Measurements from ENCODE around the gene ADAM23. TPM values are rescaled to one million over a fixed set of nuclear protein-coding genes. Genes with fewer than 3 reads are reported as not detected.

The ADAM23 gene
- total RNA-seq, 4 donors from 2014 or later, result 0.24 to 1.8 (median 0.52) TPM

GRCh38 chr2:206488053-206488452 is 44.7 kb downstream of the ADAM23 start:
- H3K27me3 ChIP-seq, result no peaks in the 10 kb centered on the region
- H3K27ac ChIP-seq, result no peak overlapping the region
- H3K9me3 ChIP-seq, result no peaks in the 10 kb centered on the region
- no peaks in the 10 kb centered on the region for H3K36me3 ChIP-seq
- no peaks in the 10 kb centered on the region for H3K4me1 ChIP-seq
- WGBS, result 87% methylated on average over 7 of the region's 7 CpGs
- DNase-seq (ENCODE audit: low spot score in 2 of 2), result no peak
- TF ChIP-seq, protein P1, sequence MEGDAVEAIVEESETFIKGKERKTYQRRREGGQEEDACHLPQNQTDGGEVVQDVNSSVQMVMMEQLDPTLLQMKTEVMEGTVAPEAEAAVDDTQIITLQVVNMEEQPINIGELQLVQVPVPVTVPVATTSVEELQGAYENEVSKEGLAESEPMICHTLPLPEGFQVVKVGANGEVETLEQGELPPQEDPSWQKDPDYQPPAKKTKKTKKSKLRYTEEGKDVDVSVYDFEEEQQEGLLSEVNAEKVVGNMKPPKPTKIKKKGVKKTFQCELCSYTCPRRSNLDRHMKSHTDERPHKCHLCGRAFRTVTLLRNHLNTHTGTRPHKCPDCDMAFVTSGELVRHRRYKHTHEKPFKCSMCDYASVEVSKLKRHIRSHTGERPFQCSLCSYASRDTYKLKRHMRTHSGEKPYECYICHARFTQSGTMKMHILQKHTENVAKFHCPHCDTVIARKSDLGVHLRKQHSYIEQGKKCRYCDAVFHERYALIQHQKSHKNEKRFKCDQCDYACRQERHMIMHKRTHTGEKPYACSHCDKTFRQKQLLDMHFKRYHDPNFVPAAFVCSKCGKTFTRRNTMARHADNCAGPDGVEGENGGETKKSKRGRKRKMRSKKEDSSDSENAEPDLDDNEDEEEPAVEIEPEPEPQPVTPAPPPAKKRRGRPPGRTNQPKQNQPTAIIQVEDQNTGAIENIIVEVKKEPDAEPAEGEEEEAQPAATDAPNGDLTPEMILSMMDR (IDR thresholded peaks at IDR 0.05), result no peak
- TF ChIP-seq POLR2A (IDR thresholded peaks at IDR 0.05) (no peak), POLR2AphosphoS5 (IDR thresholded peaks at IDR 0.05) (no peak), EP300 (IDR thresholded peaks at IDR 0.05) (no peak)
- no peak overlapping the region for H3K4me3 ChIP-seq

DNA sequence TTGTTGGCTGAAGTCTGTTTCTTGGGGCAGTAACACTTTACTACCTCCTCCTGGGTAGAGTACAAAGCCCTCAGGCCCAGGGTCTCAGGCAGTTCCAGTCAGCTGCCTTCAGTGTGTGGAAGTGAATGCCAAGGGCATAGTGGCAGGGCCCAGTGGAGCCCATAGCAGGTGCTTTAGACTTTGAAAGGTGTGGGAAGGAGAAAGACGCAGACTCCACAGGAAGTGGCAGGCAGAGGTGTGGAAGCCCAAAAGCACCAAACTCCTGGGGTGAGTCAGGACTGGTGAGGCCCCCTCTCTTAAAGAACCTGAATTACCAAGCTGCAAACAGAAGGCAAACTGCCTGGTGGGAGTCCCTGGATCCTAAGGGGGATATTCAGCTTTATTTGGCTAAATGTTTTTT is 45.3 kb downstream of the ADAM23 start:
- DNase-seq (ENCODE audit: low spot score in 2 of 2), result no peak
- Histone ChIP-seq H3K9me3 (no peaks in the 10 kb centered on the region), H3K4me3 (no peak overlapping the region), H3K27ac (no peak overlapping the region), H3K4me1 (no peaks in the 10 kb centered on the region), H3K27me3 (no peaks in the 10 kb centered on the region), H3K36me3 (no peaks in the 10 kb centered on the region)
- 50% methylated on average over 1 of the region's 1 CpG for WGBS
- TF ChIP-seq, protein P1 (IDR thresholded peaks at IDR 0.05), result no peak
- no peak for TF ChIP-seq EP300 (IDR thresholded peaks at IDR 0.05)

GRCh38 chr2:206494061-206494460 is 50.7 kb downstream of the ADAM23 start:
- TF ChIP-seq POLR2A (IDR thresholded peaks at IDR 0.05) (no peak), EP300 (IDR thresholded peaks at IDR 0.05) (no peak), POLR2AphosphoS5 (IDR thresholded peaks at IDR 0.05) (no peak)
- TF ChIP-seq, protein P1 (IDR thresholded peaks at IDR 0.05), result no peak
- H3K27me3 ChIP-seq, result no peaks in the 10 kb centered on the region
- DNase-seq (ENCODE audit: low spot score in 2 of 2), result no peak
- no peaks in the 10 kb centered on the region for H3K9me3 ChIP-seq
- H3K27ac ChIP-seq, result no peak overlapping the region
- H3K4me3 ChIP-seq, result no peak overlapping the region
- WGBS, result 80% methylated on average over 1 of the region's 1 CpG
- H3K4me1 ChIP-seq, result no peaks in the 10 kb centered on the region
- H3K36me3 ChIP-seq, result no peaks in the 10 kb centered on the region

DNA sequence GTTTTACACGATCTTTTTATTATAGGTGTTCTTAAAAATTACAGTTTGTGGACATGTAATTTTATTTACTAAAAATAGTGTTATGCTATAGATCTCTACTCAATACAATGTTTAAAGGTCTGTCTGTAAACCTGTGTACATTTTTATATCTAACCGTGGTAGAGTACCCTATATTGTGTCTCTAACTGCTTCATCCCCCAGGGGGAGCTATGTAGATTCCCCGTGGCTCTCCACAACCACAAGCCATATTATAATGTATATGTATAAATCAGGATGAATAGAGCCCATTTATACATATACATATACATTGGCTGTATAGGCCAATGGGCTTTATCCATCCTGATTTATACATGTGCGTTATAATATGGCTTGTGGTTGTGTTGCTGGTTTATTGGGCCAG is 59.4 kb downstream of the ADAM23 start:
- no peak for DNase-seq (ENCODE audit: low spot score in 2 of 2)
- Histone ChIP-seq H3K9me3 (no peaks in the 10 kb centered on the region), H3K4me1 (no peaks in the 10 kb centered on the region), H3K27me3 (no peaks in the 10 kb centered on the region), H3K4me3 (no peak overlapping the region), H3K27ac (no peak overlapping the region), H3K36me3 (no peaks in the 10 kb centered on the region)
- TF ChIP-seq POLR2AphosphoS5 (IDR thresholded peaks at IDR 0.05) (no peak), EP300 (IDR thresholded peaks at IDR 0.05) (no peak), POLR2A (IDR thresholded peaks at IDR 0.05) (no peak)
- TF ChIP-seq, protein P1 (IDR thresholded peaks at IDR 0.05), result no peak
- 93% methylated on average over 4 of the region's 4 CpGs for WGBS

DNA sequence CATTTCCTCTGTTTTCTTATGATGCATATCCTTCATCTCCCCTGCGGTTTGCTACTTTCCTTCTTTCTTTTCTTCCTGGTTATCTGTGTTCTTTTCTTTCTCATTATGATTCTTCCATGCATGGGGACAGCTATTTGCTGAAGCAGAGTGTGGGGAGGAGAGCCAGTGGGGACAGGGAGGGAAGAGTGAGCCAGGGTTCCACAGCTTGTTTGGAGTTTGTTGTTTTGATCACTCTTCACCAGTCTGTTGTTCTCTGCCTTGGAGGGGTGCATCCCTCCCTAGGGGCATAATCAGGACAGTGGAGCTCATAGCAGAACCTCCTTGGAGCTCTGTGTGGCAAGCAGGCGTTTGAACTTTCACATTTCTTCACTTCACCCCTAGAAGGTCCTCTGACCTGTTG is 68.0 kb downstream of the ADAM23 start:
- no peak for DNase-seq (ENCODE audit: low spot score in 2 of 2)
- no peak for TF ChIP-seq POLR2A (IDR thresholded peaks at IDR 0.05)
- no peak for TF ChIP-seq EP300 (IDR thresholded peaks at IDR 0.05)
- no peak for TF ChIP-seq POLR2AphosphoS5 (IDR thresholded peaks at IDR 0.05)
- TF ChIP-seq, protein P1 (IDR thresholded peaks at IDR 0.05), result no peak
- Histone ChIP-seq H3K9me3 (no peaks in the 10 kb centered on the region), H3K4me1 (no peaks in the 10 kb centered on the region), H3K36me3 (no peaks in the 10 kb centered on the region), H3K27ac (no peak overlapping the region), H3K4me3 (no peak overlapping the region), H3K27me3 (no peaks in the 10 kb centered on the region)
- WGBS, result 45% methylated on average over 2 of the region's 2 CpGs
